Activated T-cell treated with anti-CD3 and anti-CD28 coated beads for 48 hours (primary cell): ENCODE measurements around the gene NAV2.

Source experiments
- DNase-seq: peaks from one replicate; pipeline ENCODE4 v3.0.0-alpha.2; 2020; ENCODE audit warnings: low read depth

NAV2 gene

GRCh38 chr11:20035701-20036601, 323.3 kb downstream of the NAV2 start:
- no peak for DNase-seq

GRCh38 chr11:20036626-20037335, 324.1 kb downstream of the NAV2 start:
- DNase-seq = no peak

- no peak for DNase-seq
Measured at GRCh38 chr11:20037396-20038153, 324.9 kb downstream of the NAV2 start.

- DNase-seq = no peak
Measured at GRCh38 chr11:20038412-20038811, 325.8 kb downstream of the NAV2 start.

- DNase-seq = no peak
Measured at GRCh38 chr11:20038972-20039371, 326.3 kb downstream of the NAV2 start.

- no peak for DNase-seq
Measured at GRCh38 chr11:20041499-20041898, 328.9 kb downstream of the NAV2 start.

- no peak for DNase-seq
Measured at GRCh38 chr11:20042045-20042639, 329.5 kb downstream of the NAV2 start.

GRCh38 chr11:20042811-20043341, 330.2 kb downstream of the NAV2 start:
- DNase-seq = no peak

GRCh38 chr11:20043992-20044391, 331.4 kb downstream of the NAV2 start:
- DNase-seq = no peak

GRCh38 chr11:20045098-20045688, 332.6 kb downstream of the NAV2 start:
- no peak for DNase-seq

GRCh38 chr11:20046416-20046815, 333.8 kb downstream of the NAV2 start:
- DNase-seq = no peak

GRCh38 chr11:20047006-20047768, 334.6 kb downstream of the NAV2 start:
- DNase-seq = no peak

- no peak for DNase-seq
Measured at GRCh38 chr11:20047769-20048154, 335.1 kb downstream of the NAV2 start.

GRCh38 chr11:20048246-20048645, 335.6 kb downstream of the NAV2 start:
- no peak for DNase-seq

- DNase-seq = no peak
Measured at GRCh38 chr11:20048707-20049106, 336.1 kb downstream of the NAV2 start.

- no peak for DNase-seq
Measured at GRCh38 chr11:20049231-20049630, 336.6 kb downstream of the NAV2 start.

GRCh38 chr11:20050048-20050447, 337.4 kb downstream of the NAV2 start:
- DNase-seq = no peak

- no peak for DNase-seq
Measured at GRCh38 chr11:20050551-20051333, 338.1 kb downstream of the NAV2 start.

- DNase-seq = no peak
Measured at GRCh38 chr11:20051469-20052399, 339.1 kb downstream of the NAV2 start.
